ENCODE measurements around the gene PBX1. TPM values are rescaled to one million over a fixed set of nuclear protein-coding genes. Genes with fewer than 3 reads are reported as not detected.

Gene PBX1
- total and polyA plus RNA-seq, 8 donors = 11.0 to 113 (median 23.0) TPM

DNA sequence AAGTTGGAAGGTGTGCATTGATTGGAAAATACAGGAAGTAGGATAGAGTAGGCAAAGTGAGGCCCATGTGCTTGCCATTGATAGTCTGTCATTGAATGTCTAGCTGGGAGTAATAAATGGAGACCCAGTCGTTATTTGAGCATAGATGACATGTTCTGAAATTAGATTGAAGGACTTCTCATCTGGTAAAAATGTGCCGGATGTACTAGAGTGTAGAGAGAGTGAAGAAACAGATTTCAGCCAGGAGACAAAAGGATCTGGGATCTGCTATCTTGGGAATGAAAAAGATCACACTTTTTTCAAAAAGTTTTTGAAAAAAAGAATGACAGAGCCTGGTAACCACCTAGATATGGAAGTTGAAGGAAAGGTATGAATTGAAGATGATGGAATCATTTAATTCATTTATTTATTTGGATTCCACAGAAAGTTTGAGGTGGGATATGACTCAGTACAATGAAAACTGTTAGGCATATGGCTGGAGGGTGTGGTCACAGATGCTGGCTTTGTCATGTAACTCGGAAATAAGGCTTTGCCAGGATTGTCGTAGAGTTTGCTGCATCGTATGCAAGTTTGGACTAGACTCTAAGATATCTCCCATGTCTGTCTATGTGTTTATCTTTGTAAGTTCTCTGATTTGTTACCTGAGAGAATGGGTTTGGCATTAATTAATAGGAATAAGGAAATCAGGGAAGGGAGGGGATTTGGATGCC lies 137.1 kb downstream of the PBX1 start:
- DNase-seq = no peak
- 83 to 93% (median 90%) methylated on average over 5 of the region's 5 CpGs for WGBS, 5 donors

GRCh38 chr1:164699815-164700491 lies 141.0 kb downstream of the PBX1 start:
- Histone ChIP-seq H3K27ac (peak overlapping the region in 3 of 5 donors; percentile 34 to 81 (median 76)), H3K4me3 (peak overlapping the region in 1 of 4 donors; percentile 2), H3K4me1 (peaks cover 0 to 68% (median 20%) of the 10 kb centered on the region in 4 donors), H3K9me3 (no peaks in the 10 kb centered on the region), H3K27me3 (no peaks in the 10 kb centered on the region), H3K36me3 (no peaks in the 10 kb centered on the region)
- 70 to 91% (median 75%) methylated on average over 17 of the region's 17 CpGs for WGBS, 5 donors
- DNase-seq = no peak
- intact Hi-C loops (cut with DNase I; ENCODE audit: low total_unique reads) = no loop called here
- no peak for TF ChIP-seq POLR2A (IDR thresholded peaks at IDR 0.05)
- TF ChIP-seq EP300 (IDR thresholded peaks at IDR 0.05) = peak; percentile 81
- peak in 2 of 3 donors; percentile 5 to 34 for TF ChIP-seq POLR2AphosphoS5 (IDR thresholded peaks at IDR 0.05)

More for the DNA sequence above, 137.1 kb downstream of the PBX1 start:
- H3K4me1 ChIP-seq = peaks cover 0 to 51% (median 9%) of the 10 kb centered on the region in 4 donors
- TF ChIP-seq CTCF (IDR thresholded peaks at IDR 0.05) = no peak
- no peak for TF ChIP-seq POLR2A (IDR thresholded peaks at IDR 0.05)
- no peak for TF ChIP-seq EP300 (IDR thresholded peaks at IDR 0.05)
- no peak for TF ChIP-seq POLR2AphosphoS5 (IDR thresholded peaks at IDR 0.05)
- no peaks in the 10 kb centered on the region for H3K27me3 ChIP-seq
- peak overlapping the region in 1 of 5 donors; percentile 9 for H3K27ac ChIP-seq
- H3K9me3 ChIP-seq = no peaks in the 10 kb centered on the region
- no peaks in the 10 kb centered on the region for H3K36me3 ChIP-seq
- intact Hi-C loops (cut with DNase I; ENCODE audit: low total_unique reads) = no loop called here
- no peak overlapping the region for H3K4me3 ChIP-seq

- Histone ChIP-seq H3K27ac (peak overlapping the region in 3 of 5 donors; percentile 34 to 81 (median 76)), H3K9me3 (no peaks in the 10 kb centered on the region), H3K27me3 (no peaks in the 10 kb centered on the region), H3K4me3 (no peak overlapping the region), H3K4me1 (peaks cover 0 to 68% (median 22%) of the 10 kb centered on the region in 4 donors), H3K36me3 (no peaks in the 10 kb centered on the region)
- TF ChIP-seq POLR2AphosphoS5 (IDR thresholded peaks at IDR 0.05) (no peak), POLR2A (IDR thresholded peaks at IDR 0.05) (no peak), EP300 (IDR thresholded peaks at IDR 0.05) (no peak), CTCF (IDR thresholded peaks at IDR 0.05) (no peak)
- WGBS, 5 donors = 49 to 87% (median 76%) methylated on average over 2 of the region's 2 CpGs
- intact Hi-C loops (cut with DNase I; ENCODE audit: low total_unique reads) = no loop called here
- DNase-seq = no peak
Observed at GRCh38 chr1:164700683-164701082, 141.7 kb downstream of the PBX1 start.

DNA sequence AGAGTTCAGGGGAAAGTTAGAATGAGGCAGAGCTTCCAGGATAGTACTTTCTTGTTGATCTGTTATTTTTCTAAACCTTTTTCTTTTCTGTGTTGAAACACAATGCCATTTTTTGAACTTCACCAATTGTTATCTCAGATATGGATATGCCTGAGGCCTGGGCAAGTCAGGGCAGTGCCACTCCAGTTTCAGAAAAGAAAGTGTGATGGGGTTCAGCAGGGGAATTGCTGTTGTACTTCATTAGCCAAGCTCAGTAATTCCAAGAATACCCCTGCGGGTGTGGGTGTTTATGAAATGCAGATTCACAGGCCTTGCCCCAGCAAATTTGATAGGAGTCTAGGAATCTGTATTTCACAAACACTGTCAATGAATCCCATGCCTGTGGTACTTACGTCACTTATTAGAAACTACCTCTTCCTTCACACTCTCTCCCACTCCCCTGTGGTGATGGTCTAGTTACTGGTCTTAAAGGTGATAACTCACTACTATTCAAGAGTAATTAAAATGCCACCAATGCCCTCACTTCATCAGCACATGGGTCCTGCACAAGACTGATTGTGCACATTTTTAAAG lies 142.3 kb downstream of the PBX1 start:
- no peak for DNase-seq
- WGBS, 5 donors = 74 to 90% (median 86%) methylated on average over 2 of the region's 2 CpGs
- Histone ChIP-seq H3K4me1 (peaks cover 3 to 74% (median 26%) of the 10 kb centered on the region in 4 donors), H3K9me3 (no peaks in the 10 kb centered on the region), H3K27ac (peak overlapping the region in 3 of 5 donors; percentile 34 to 81 (median 76)), H3K36me3 (no peaks in the 10 kb centered on the region), H3K27me3 (no peaks in the 10 kb centered on the region), H3K4me3 (no peak overlapping the region)
- intact Hi-C loops (cut with DNase I; ENCODE audit: low total_unique reads) = no loop called here
- no peak for TF ChIP-seq CTCF (IDR thresholded peaks at IDR 0.05)
- TF ChIP-seq POLR2AphosphoS5 (IDR thresholded peaks at IDR 0.05) = no peak
- TF ChIP-seq EP300 (IDR thresholded peaks at IDR 0.05) = no peak
- no peak for TF ChIP-seq POLR2A (IDR thresholded peaks at IDR 0.05)
